ENCODE results near the gene ZC3H18.

ZC3H18 gene

GRCh38 chr16:88678224-88678979 lies 108.2 kb downstream of the ZC3H18 start:
- DNase-seq: no peak

GRCh38 chr16:88680554-88681083 lies 110.4 kb downstream of the ZC3H18 start:
- DNase-seq: no peak

GRCh38 chr16:88681084-88681680 lies 111.0 kb downstream of the ZC3H18 start:
- DNase-seq: no peak

Measured in right kidney (tissue), 1 donor.